GM12878 (cell line): ENCODE data around the gene AUNIP. TPM values are rescaled to one million over a fixed set of nuclear protein-coding genes. Genes with fewer than 3 reads are reported as not detected.

Experiments used
- BHLHE40 ChIP-seq, 2 experiments: fragments of 450-650 bp in 1 of 2; IDR thresholded peaks; 2 replicates each; pipeline ENCODE4 v1.6.1; 2011 to 2017; ENCODE audit warnings: low read depth in 2 of 2, borderline replicate concordance in 1 of 2, improper control_type of control experiment in 1 of 2, low read length in 1 of 2, mild to moderate bottlenecking in 1 of 2
- CBX3 ChIP-seq: fragments of 200-600 bp; sonication (generic); IDR thresholded peaks from 2 replicates; pipeline ENCODE4 v1.6.1; 2016; ENCODE audit warnings: low read depth, borderline replicate concordance
- EZH2 ChIP-seq: IDR thresholded peaks from 2 replicates; pipeline ENCODE4 v1.6.1; 2012; ENCODE audit warnings: low read depth, mild to moderate bottlenecking, control low read depth, inconsistent platforms, low read length, borderline replicate concordance; ENCODE audit not compliant: control insufficient read depth
- MTA3 ChIP-seq: IDR thresholded peaks from 2 replicates; pipeline ENCODE4 v1.6.1; 2012; ENCODE audit warnings: low read length, inconsistent platforms, borderline replicate concordance
- POLR2AphosphoS2 ChIP-seq: IDR thresholded peaks from 2 replicates; pipeline ENCODE4 v1.6.1; 2011; ENCODE audit warnings: low read depth, mild to moderate bottlenecking, low read length, improper control_type of control experiment, moderate library complexity
- POU2F2 ChIP-seq: IDR thresholded peaks from 3 replicates; pipeline ENCODE4 v1.6.1; 2011; ENCODE audit warnings: low read depth, mild to moderate bottlenecking, low read length, borderline replicate concordance
- RELA ChIP-seq: fragments of 450-650 bp; IDR thresholded peaks from 2 replicates; pipeline ENCODE4 v1.8.0; 2014; ENCODE audit warnings: borderline replicate concordance; ENCODE audit not compliant: partially characterized antibody
- SRF ChIP-seq, 2 experiments: IDR thresholded peaks; 2 replicates each; pipeline ENCODE4 v1.6.1; 2011; ENCODE audit warnings: low read depth in 2 of 2, low read length in 2 of 2, mild to moderate bottlenecking in 1 of 2, moderate library complexity in 1 of 2
- TCF7 ChIP-seq: IDR thresholded peaks from 2 replicates; pipeline ENCODE4 v1.6.1; 2014; ENCODE audit warnings: antibody characterized with exemption, borderline replicate concordance
- YBX1 ChIP-seq: fragments of 450-650 bp; IDR thresholded peaks from 2 replicates; pipeline ENCODE4 v1.6.1; 2016; ENCODE audit warnings: antibody characterized with exemption
- ZZZ3 ChIP-seq: IDR thresholded peaks from 2 replicates; pipeline ENCODE4 v1.6.1; 2011; ENCODE audit warnings: low read depth; ENCODE audit not compliant: control insufficient read depth, insufficient read length
- polyA plus RNA-seq, 11 experiments: library from polyadenylated mRNA; depleted of rRNA in 4 of 11; unstranded in 6 of 11; stranded (reverse) in 5 of 11; fragments of >200 nt; fragmentation: Nextera tagmentation in 4 of 11; fragmentation: Illumina TruSeq in 1 of 11; extraction: Ambion mirVana in 4 of 11; extraction: Trizol in 1 of 11; gene quantifications; 1 replicate in 1 of 11; 2 replicates in 10 of 11; pipeline versions ENCODE4 v1.2.1 to v1.2.3, GENCODE V29; 2011 to 2016; ENCODE audit warnings: inconsistent platforms in 2 of 11, missing spikeins in 2 of 11, low read depth in 1 of 11
- total RNA-seq, 4 experiments: library from RNA; depleted of rRNA in 3 of 4; stranded (reverse); fragments of >200 nt in 3 of 4; fragmentation: Illumina TruSeq in 1 of 4; extraction: Trizol in 1 of 4; gene quantifications; 2 replicates each; pipeline versions ENCODE4 v1.2.1 to v1.2.3, GENCODE V29; 2013 to 2021
- TF ChIP-seq, protein P1 (sequence below): fragments of 150-350 bp; IDR thresholded peaks from 2 replicates; pipeline ENCODE4 v1.6.1; 2014; ENCODE audit warnings: mild to moderate bottlenecking, low read depth, low read length
- TF ChIP-seq, protein P2 (sequence below): fragments of 450-650 bp; IDR thresholded peaks from 2 replicates; pipeline ENCODE4 v1.6.1; 2017; ENCODE audit warnings: mild to moderate bottlenecking, moderate library complexity
- TF ChIP-seq, protein P3 (sequence below): IDR thresholded peaks from 2 replicates; pipeline ENCODE4 v1.6.1; 2012; ENCODE audit warnings: low read depth, low read length, improper control_type of control experiment
- TF ChIP-seq, protein P4 (sequence below): IDR thresholded peaks from 2 replicates; pipeline ENCODE4 v1.6.1; 2012; ENCODE audit warnings: low read depth, low read length, improper control_type of control experiment
- TF ChIP-seq, protein P5 (sequence below): fragments of 450-650 bp; IDR thresholded peaks from 2 replicates; pipeline ENCODE4 v1.6.1; 2014; ENCODE audit warnings: mild to moderate bottlenecking
- TF ChIP-seq, protein P6 (sequence below): fragments of 450-650 bp; IDR thresholded peaks from 2 replicates; pipeline ENCODE4 v1.6.1; 2017; ENCODE audit warnings: antibody characterized with exemption, mild to moderate bottlenecking, moderate library complexity

The AUNIP gene
- total and polyA plus RNA-seq, 10 of the 15 experiments (the other 5 are each of a cell fraction or from before 2014, with no cell fraction given): 3.9 to 20.0 (median 12.7) TPM

DNA sequence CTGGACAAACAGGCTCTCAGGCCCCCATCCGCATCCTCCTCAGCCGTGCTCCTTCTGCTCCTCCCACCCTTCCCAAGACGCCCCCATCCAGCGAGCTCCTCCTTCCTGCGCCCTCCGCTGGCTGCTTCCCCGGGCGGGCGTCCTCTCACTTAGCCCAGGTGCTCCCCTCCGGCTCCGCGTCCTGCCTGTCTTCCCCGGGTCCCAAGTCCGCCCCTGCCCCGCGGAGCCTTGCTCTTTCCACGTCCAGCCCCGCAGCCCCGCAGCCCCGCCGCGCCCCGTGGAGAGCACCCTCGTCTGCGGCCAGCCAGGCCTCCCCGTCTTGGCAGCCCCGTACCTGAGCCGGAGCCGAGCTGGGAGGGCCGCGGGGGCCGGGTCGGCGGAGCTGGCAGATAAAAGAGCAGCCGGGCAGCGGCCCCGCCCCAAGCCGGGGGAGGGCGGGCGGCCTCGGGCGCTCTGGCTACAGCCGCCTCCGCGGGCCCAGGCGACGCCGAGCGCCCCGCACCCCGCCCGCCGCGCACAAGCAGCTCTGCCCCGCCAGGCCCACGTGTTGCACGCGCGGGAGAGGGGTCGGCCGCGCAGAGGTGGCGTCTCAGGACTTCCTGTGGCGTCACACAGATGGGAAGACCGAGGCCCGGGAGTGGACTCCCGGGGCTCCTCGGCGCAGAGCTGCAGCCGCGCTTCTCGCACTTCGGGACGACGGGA is 16.0 kb upstream of the AUNIP start, which contains the start of gene PAQR7 (continued):
- TF ChIP-seq MTA3 (no peak), RELA (no peak), CBX3 (no peak), BHLHE40 (IDR thresholded peaks at IDR 0.05; ENCODE audit: borderline replicate concordance in 1 of 2, low read depth in 2 of 2, low read length in 1 of 2) (peak; percentile 57 to 90; a peak in 3 of 4 replicates), SRF (IDR thresholded peaks at IDR 0.05; ENCODE audit: low read depth in 2 of 2, low read length in 2 of 2) (no peak), POU2F2 (no peak), TCF7 (no peak), EZH2 (no peak), ZZZ3 (no peak), POLR2AphosphoS2 (no peak), YBX1 (no peak)
- TF ChIP-seq, protein P1, sequence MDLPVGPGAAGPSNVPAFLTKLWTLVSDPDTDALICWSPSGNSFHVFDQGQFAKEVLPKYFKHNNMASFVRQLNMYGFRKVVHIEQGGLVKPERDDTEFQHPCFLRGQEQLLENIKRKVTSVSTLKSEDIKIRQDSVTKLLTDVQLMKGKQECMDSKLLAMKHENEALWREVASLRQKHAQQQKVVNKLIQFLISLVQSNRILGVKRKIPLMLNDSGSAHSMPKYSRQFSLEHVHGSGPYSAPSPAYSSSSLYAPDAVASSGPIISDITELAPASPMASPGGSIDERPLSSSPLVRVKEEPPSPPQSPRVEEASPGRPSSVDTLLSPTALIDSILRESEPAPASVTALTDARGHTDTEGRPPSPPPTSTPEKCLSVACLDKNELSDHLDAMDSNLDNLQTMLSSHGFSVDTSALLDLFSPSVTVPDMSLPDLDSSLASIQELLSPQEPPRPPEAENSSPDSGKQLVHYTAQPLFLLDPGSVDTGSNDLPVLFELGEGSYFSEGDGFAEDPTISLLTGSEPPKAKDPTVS: no peak
- TF ChIP-seq, protein P2, sequence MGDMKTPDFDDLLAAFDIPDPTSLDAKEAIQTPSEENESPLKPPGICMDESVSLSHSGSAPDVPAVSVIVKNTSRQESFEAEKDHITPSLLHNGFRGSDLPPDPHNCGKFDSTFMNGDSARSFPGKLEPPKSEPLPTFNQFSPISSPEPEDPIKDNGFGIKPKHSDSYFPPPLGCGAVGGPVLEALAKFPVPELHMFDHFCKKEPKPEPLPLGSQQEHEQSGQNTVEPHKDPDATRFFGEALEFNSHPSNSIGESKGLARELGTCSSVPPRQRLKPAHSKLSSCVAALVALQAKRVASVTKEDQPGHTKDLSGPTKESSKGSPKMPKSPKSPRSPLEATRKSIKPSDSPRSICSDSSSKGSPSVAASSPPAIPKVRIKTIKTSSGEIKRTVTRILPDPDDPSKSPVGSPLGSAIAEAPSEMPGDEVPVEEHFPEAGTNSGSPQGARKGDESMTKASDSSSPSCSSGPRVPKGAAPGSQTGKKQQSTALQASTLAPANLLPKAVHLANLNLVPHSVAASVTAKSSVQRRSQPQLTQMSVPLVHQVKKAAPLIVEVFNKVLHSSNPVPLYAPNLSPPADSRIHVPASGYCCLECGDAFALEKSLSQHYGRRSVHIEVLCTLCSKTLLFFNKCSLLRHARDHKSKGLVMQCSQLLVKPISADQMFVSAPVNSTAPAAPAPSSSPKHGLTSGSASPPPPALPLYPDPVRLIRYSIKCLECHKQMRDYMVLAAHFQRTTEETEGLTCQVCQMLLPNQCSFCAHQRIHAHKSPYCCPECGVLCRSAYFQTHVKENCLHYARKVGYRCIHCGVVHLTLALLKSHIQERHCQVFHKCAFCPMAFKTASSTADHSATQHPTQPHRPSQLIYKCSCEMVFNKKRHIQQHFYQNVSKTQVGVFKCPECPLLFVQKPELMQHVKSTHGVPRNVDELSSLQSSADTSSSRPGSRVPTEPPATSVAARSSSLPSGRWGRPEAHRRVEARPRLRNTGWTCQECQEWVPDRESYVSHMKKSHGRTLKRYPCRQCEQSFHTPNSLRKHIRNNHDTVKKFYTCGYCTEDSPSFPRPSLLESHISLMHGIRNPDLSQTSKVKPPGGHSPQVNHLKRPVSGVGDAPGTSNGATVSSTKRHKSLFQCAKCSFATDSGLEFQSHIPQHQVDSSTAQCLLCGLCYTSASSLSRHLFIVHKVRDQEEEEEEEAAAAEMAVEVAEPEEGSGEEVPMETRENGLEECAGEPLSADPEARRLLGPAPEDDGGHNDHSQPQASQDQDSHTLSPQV: no peak
- TF ChIP-seq, protein P3, sequence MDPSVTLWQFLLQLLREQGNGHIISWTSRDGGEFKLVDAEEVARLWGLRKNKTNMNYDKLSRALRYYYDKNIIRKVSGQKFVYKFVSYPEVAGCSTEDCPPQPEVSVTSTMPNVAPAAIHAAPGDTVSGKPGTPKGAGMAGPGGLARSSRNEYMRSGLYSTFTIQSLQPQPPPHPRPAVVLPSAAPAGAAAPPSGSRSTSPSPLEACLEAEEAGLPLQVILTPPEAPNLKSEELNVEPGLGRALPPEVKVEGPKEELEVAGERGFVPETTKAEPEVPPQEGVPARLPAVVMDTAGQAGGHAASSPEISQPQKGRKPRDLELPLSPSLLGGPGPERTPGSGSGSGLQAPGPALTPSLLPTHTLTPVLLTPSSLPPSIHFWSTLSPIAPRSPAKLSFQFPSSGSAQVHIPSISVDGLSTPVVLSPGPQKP: no peak
- TF ChIP-seq, protein P4, sequence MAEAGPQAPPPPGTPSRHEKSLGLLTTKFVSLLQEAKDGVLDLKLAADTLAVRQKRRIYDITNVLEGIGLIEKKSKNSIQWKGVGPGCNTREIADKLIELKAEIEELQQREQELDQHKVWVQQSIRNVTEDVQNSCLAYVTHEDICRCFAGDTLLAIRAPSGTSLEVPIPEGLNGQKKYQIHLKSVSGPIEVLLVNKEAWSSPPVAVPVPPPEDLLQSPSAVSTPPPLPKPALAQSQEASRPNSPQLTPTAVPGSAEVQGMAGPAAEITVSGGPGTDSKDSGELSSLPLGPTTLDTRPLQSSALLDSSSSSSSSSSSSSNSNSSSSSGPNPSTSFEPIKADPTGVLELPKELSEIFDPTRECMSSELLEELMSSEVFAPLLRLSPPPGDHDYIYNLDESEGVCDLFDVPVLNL: no peak
- TF ChIP-seq, protein P5, sequence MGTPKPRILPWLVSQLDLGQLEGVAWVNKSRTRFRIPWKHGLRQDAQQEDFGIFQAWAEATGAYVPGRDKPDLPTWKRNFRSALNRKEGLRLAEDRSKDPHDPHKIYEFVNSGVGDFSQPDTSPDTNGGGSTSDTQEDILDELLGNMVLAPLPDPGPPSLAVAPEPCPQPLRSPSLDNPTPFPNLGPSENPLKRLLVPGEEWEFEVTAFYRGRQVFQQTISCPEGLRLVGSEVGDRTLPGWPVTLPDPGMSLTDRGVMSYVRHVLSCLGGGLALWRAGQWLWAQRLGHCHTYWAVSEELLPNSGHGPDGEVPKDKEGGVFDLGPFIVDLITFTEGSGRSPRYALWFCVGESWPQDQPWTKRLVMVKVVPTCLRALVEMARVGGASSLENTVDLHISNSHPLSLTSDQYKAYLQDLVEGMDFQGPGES: no peak
- TF ChIP-seq, protein P6, sequence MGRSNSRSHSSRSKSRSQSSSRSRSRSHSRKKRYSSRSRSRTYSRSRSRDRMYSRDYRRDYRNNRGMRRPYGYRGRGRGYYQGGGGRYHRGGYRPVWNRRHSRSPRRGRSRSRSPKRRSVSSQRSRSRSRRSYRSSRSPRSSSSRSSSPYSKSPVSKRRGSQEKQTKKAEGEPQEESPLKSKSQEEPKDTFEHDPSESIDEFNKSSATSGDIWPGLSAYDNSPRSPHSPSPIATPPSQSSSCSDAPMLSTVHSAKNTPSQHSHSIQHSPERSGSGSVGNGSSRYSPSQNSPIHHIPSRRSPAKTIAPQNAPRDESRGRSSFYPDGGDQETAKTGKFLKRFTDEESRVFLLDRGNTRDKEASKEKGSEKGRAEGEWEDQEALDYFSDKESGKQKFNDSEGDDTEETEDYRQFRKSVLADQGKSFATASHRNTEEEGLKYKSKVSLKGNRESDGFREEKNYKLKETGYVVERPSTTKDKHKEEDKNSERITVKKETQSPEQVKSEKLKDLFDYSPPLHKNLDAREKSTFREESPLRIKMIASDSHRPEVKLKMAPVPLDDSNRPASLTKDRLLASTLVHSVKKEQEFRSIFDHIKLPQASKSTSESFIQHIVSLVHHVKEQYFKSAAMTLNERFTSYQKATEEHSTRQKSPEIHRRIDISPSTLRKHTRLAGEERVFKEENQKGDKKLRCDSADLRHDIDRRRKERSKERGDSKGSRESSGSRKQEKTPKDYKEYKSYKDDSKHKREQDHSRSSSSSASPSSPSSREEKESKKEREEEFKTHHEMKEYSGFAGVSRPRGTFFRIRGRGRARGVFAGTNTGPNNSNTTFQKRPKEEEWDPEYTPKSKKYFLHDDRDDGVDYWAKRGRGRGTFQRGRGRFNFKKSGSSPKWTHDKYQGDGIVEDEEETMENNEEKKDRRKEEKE: no peak
